HG03442 (cell line): ENCODE results near the gene ARHGEF9.
A peak's percentile ranks its signal among the peaks of the same experiment; 100 is the strongest.

Experiments
- ATAC-seq: cut with Tn5 transposase; IDR thresholded peaks from one replicate; pipeline ENCODE4 v1.9.1; 2021; ENCODE audit warnings: mild to moderate bottlenecking, moderate library complexity; ENCODE audit not compliant: unreplicated experiment

Gene ARHGEF9

DNA sequence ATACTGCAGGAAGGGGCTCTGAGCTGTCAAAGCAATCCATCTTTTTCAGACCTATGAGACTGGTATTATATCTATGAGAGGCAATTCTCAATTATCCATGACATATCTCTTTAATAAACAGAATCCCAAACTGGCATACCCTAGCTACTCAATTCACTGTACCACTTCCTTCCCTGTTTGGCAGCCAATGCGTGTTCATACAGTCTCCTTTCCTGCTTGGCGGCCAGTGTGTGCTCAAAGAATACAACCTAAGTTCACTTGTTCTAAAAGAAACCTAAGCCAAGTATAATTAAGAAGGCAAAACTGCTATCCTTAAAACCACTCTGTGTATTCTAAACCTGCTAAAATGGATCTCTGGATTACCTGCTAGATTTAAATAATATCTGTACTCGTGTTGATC lies 38.3 kb downstream of the ARHGEF9 start:
- ATAC-seq, result no peak

DNA sequence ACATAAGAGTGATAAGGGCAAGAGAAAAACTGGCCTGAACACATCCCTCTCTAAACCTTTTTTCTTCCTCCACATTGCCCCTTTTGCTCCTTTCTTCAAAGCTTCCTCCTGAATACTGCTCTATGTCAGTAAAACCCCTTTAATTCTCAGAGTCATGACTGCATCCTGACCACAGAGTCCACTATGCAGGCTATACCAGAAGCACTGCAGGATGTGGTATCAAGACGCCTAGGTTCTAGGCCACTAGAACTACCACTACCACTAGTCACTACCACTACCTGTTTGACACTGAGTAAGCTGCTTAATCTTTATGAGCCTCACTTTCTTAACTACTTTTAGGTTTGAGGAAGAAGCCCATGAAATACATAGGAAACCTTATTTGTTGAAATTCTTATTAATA lies 38.7 kb downstream of the ARHGEF9 start:
- peak; percentile 89 for ATAC-seq

DNA sequence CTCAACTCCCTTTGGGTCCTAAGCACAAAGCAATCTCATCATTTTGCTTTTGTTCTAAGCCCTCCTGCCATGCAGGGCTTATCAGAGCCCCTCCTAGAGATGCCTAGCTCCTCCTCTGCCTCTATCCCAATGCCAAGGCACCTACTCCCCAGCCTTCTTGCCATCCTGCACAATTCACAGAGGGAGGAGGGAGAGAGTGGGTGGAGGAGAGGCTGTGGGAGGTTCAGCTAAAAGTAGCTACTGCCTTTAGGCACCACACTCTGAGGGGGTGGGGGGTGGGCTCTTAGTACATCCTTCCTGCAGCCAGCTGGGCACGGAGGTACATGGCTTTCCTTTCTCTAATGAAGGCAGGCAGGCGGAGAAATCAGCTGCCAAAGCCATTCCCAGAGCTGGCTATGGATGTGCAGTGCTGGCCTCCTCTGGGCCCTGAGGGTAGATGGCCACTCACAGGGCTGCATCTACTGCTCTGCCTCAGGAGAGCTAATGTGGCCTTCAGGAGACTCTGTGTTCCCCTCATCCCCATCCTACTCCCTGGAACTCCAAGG lies 40.1 kb downstream of the ARHGEF9 start:
- no peak for ATAC-seq

DNA sequence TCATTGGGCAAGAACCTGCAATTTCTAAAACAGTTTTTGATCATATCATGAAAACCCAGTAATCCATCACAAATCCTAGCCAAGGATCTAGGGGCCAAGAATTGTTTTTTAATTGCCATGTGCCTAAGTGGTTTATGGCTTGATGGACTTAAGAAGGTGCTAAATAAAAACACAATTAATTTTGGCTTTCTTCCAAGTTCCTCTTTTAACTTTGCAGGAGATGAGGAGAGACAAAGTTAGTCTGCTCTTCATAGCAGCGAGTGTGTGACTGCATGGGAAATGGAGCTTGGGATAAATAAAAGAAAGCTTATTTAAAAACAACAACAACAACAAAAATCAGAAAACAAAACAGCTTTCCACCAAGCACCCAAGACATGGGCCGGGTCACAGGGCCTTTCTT lies 41.4 kb downstream of the ARHGEF9 start:
- ATAC-seq, result no peak

DNA sequence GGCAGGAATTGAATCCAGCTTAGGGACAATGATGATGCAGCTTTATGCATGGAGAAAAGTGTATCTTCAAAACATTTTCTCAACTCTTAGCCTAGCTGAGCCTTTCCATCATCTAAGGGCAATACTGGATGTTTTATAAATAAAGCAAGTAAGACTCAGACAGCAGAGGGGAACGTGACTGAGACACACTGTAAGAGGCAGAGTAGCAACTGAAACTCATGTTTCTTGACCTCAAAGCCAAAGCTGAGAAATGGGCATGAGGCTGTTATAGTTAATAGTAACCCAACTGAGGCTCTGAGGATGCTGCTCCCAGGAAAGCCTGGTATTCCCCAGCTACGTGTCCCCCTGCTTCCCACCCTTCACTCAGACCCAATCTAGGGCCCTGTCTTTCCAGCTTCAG lies 44.6 kb downstream of the ARHGEF9 start:
- peak; percentile 78 for ATAC-seq

DNA sequence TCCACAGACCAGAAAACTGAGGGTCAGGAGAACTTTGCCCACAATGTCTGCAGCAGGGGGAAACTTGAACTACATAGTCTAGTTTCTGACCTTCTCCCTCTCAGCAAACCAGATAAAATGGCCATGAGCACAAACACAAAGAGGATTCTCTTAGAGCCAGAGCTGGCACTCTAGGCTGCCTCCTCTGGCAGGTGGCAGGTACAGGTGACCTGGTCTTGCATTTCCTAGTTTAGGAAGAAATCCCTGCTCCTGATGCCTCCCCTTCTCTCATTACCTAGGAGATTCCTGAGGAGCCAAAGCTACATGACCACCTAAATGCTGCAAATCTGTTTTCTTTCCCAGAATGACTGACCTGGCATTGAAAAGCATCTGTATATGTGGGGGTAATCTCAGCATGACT lies 45.1 kb downstream of the ARHGEF9 start:
- ATAC-seq, result no peak

DNA sequence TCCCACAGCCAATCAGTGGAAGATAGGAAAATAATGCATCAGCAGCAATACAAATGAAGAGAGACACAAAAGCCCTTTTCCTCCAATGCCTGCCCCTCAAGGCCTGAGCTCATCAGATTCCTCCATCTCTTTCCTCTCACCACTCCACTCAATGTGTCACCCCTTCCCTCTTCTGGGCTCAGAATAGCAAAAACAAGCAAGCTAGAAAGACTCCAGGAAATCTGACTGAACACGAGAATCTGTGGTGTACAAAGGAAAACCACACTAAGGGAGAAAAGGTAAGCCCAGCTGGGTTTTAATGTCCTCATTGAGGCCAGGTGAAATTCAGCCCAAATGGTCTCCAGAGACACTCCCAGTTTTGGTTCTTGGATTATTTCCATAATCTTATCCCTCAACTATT lies 46.3 kb downstream of the ARHGEF9 start:
- ATAC-seq, result no peak

DNA sequence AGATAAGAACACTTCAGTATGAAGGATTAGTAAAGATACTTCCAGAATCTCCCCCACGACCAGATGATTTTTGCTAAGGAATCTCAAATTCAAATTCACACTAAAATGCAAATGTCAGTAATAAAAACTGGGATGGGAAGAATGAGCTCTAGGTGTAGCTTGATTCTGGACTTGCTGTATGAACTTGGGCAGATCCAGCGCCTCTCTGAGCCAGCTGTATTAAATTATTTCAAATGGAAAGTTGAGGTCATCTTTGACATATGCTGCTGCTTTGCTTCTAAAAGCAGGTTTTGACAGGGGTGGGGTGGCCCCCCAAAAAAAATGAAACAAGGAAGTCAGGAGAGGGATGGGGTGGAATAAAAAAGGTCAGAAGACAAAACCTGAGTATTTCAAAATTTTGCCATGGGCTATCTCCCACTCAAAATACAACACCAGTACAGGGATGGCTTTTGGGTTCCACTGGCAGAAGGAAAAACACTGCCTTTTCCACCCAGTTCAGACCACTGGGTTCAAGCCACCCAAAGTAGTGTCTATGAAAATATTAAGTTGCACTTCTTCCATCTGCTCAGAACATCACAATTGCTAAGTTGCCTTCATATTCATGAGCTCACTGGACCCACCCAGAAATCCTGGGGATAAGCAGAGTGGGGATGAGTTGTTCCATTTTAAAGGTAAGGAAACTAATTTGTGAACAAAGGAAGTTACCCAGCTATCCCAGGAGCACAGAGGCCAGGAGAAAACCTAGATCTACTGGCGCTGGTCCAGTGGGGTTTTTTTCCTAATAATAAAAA lies 47.7 kb downstream of the ARHGEF9 start:
- no peak for ATAC-seq

DNA sequence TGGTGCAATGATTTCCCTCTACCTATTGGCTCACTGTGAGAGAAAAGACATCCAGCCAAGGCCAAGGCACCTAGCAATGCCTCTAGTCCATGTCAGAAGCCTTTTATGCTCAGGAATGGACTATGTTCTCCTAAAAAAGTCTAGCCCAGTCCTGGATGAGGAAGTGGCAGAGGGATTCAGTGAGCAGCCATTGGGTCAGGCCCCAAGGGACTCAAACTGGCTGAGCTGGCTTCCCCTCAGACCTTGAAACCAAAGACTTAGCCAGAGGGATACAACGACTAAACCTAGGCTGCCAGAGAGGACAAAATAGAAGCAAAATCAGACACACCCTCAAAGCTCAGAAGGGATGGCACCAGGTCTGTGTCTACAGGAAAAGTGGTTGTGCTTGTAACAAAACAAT lies 49.1 kb downstream of the ARHGEF9 start:
- no peak for ATAC-seq

DNA sequence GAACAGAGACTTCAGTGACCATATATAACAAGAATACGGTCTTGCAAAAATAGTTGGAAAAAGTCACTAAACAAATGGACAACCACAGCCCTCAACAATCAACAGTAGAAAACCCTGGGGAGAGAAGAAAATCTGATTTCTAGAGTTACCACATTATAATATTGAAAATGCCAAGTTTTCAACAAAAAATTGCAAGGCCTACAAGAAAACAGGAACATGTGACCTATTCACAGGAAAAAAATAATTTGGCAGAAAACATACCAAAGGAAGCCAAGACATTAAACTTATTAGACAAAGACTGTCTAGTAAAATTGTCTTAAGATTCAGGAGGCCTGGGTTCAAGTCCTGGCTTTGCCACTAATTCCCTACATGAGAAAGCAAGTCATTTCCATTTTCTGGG lies 64.7 kb downstream of the ARHGEF9 start:
- no peak for ATAC-seq

DNA sequence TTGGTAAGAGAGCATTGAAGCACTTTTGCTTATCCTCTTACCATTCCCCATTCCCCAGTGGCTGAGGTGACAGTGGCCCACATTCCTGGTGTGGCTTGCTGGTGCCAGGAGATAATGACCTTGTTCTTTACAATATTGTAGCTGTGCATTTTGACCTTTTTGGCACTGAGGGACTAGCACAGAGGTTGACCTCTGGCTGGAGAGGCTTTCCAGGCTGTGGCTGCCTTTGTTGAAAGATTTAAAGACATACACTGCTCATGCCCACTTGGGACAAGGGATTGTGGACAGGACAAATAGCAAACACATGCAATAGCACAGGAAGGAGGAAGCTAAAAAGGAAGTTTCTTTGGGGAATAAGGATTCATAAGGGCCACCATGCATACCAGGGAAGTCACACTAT lies 65.4 kb downstream of the ARHGEF9 start:
- ATAC-seq, result no peak

DNA sequence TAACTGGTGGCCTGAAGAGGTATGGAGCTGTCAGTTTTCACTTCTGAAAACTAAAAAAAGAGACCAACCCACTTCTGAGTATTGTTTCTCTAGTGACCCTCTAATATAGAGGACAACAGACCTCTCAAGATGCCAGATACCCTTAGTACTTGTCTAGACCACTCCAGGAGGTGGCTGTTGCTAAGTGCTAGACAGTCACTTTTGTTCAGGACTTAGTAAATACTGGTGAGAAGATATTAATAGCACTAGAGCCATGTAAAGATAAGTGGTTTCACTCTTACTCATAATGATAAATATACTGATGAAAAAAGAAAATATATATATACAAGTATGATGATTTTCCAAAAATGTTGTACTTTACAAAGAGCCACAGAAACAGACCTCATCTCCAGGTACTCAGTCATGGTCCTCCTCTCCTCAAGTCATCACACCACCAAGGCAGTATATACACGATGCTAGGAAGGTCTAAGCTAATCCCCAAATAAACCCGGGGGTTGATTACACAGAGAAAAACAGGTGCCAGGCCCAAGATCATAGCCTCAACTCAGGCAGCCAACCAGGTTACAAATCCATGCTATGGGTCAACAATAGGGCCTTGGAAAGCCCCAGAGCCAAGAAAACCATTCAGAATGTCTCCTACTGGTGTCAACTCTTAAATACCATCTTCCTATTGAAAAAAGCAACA lies 66.9 kb downstream of the ARHGEF9 start:
- ATAC-seq, result peak; percentile 93

DNA sequence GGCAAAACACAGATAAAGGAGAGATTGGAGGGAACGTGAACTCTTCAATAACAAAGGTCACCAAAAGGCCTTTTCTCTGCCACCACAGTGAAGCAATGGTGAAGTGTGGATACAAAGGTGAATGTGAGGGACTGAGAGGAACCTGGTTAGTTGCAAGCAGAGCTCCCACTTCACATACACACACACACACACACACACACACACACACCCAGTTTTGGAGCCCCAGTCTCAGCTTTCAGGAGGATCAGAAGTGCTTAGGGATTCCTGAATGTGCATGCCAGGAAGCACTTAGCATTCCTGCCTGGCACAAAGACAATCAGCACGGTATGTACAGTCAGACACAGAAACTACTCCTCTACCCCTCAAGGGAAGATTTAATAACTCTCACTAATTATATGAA lies 71.5 kb downstream of the ARHGEF9 start:
- no peak for ATAC-seq

DNA sequence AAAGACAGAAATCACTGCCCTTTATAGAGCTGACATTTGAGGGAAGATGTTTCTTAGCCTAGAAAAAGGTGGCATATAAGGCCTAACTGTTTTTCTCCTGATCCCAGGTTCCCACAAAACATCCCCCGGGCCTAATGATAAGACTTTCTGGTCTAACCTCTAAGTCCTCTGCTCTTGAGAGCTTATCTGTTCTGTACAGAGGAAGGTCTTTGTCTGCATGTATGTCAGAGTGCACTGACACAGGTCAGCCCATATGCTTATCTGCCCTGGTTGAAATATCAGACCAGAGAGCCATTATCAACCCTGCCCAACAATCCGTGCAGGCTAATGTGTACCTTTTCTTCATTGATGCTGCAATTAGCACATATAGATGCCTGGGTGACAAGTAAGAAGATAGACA lies 76.2 kb downstream of the ARHGEF9 start:
- ATAC-seq, result no peak

DNA sequence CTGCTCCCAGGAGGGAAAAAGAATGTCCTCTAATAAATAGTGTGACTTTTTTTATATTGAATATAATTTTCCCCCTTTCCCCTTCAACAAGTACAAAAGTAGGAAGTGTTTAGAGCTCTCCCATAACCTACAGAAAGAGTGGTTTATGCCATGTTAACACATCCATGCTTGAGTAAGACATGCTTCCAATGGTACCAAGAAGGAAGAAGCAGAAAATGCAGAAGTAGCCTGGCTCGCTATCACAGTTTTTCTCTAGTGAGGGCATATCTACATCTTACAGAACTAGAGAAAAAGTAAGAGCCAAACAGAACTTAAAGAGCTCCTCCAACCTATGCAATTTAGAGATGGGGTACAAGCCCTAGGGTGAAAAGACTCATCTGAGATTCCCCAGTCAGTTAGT lies 82.5 kb downstream of the ARHGEF9 start:
- ATAC-seq, result no peak

DNA sequence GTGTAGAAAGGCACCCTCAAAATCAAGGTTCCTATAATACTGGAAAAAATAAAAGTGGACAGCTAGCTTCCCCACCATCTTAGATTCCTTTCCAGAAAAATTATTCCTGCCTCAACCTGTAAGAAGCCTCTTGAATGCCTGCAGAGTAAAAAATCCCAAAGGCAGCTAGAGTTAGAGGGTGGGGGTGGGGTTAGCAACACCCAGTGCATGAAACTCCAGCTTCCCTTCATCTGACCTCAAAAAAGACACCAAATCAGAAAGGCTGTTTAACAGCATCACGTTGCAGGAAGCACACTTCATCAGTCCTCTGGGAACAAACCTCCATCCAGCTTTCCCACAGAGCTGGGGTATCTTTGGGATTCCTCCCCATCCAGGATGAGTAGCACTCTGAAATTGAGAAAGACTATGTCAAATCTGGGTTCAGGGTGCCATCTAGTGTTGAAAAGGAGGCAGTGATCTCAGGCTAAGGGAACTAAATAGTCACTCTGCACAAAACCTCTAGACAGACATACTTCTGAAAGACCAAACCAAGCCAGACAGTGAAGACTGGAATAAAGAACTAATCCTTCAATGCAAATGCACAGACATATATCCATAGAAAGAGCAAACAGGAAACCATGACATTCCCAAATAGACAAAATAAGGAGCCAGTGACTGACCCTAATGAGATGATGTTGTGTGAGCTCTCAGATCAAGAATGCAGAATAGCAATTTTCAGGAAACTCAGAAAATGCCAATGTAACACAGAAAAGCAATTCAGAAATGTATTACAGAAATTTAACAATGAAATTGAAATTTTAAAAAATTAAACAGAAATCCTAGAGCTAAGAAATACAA lies 97.9 kb downstream of the ARHGEF9 start:
- no peak for ATAC-seq

DNA sequence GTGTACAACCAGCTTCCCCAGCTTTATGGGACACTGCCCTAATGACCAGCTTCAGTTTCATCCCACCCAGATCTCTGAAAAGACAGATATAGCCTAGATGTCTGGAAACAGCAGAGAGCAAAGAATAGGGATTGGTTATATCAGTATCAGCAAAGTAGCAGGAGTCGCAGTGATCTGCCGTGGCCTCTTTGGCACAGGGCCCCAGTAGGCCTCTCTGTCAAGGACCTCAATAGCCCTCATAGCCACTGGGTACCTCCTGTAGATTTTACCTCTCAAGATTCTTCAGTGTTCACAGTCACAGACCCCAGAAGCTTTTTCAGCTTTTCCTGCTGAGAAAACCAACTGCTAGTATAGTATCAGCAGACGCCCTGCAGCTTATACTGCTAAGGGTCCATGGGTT lies 104.6 kb downstream of the ARHGEF9 start:
- no peak for ATAC-seq

DNA sequence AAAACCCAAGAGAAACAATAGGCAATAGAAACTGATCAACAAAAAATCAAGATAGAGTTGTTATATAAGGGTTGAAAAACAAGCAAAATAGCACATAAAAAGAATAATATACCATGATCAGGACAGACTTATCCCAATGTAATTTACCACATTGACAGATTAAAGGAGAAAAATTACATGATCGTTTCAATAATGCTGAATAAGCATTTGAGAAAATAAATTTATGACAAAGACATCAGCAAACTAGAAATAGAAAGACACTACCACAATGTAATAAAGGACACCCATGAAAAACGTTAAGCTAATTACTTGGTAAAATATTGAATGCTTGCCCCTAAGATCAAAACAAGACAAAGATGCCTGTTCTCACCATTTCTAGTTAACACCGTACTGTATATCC lies 105.6 kb downstream of the ARHGEF9 start:
- no peak for ATAC-seq

DNA sequence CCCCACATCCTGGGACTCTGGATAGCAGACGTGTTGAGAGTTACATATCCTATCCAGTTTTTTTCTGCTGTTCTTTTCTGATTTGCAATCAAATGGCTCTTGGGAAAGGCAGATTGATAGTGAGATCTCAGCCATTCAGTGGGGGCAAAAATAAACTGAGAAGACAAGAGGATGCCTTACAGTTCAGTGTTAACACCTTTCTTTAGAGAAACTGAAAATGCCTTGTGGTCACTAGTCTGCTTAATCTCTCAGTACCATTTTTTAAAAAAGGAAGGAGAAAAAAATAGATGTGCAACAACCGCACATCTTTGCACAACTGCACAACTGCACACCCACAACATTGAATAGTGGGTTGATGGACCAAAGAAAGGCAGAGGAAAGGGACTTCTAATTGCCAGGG lies 109.3 kb downstream of the ARHGEF9 start:
- no peak for ATAC-seq

DNA sequence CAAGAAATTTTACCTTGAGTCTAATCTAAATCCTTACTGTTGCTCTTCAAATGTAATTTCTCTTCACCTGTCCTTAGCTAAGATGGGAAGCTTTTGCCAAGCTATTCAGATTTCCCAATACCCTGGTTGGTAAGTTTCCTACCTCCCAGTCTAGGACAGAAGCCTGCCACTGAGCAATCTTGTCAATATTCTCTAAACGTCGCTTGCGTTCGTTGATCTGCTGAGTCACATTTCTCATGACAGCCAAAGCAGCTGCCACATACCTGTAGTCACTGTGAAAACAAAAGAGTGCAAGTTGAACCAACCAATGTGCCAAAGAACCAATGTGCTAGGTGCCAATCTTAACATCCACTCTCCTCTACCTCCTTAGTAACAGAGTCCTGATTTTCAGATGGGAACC lies 111.1 kb downstream of the ARHGEF9 start:
- no peak for ATAC-seq

DNA sequence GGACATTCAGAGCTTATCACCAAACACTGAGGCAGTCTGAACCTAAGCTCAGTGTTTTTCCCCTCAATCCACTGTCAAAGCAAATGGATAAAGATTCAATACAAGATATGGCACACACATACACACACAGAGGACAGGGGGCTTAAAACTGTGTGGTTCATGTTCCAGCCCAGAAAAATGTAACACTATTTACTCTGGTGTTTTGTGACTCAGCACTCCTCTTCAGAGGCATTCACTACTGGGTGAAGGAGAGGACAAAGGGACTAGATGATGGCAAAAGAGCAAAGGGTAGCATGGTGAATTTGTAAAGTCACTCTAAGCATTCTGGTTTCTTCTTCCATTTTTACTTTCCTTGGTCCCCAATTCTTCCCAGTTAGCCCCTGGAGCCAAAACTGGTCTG lies 120.3 kb downstream of the ARHGEF9 start:
- ATAC-seq, result no peak

DNA sequence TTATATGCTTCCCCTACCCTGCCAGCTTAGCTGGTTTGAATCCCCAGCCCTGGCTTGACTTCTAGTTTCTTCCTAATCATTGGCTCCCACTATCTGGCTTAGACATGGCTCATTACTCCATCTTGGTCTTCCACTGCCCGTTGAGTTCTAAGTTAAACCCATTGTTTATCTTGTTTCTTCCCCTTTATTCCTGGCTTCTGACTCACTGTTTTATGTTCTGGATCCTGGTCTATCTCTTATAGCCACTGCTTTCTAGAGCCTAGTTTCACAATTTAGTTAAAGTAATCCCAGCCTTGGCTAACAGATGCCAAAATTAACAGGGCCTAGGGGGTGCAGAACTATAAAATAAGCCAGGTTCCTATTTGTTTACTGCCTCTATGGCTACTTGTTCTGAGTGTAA lies 120.9 kb downstream of the ARHGEF9 start:
- no peak for ATAC-seq
